Left renal pelvis (tissue), 4 donors: ENCODE measurements around the gene OCEL1. TPM values are rescaled to one million over a fixed set of nuclear protein-coding genes. Genes with fewer than 3 reads are reported as not detected.

ENCODE experiments used
- DNase-seq, 4 donors: peaks; one replicate each; pipeline ENCODE4 v3.0.0-alpha.2; 2013; ENCODE audit warnings: low read depth in 4 of 4, low spot score in 3 of 4
- polyA plus RNA-seq, 4 donors: library from polyadenylated mRNA; unstranded; fragments of 120-200 nt; gene quantifications; one replicate each; pipeline ENCODE4 v1.2.1, GENCODE V29; 2013; ENCODE audit not compliant: insufficient read length in 4 of 4

The OCEL1 gene
- polyA plus RNA-seq, 4 donors = 13.2 to 23.2 (median 18.6) TPM

DNA sequence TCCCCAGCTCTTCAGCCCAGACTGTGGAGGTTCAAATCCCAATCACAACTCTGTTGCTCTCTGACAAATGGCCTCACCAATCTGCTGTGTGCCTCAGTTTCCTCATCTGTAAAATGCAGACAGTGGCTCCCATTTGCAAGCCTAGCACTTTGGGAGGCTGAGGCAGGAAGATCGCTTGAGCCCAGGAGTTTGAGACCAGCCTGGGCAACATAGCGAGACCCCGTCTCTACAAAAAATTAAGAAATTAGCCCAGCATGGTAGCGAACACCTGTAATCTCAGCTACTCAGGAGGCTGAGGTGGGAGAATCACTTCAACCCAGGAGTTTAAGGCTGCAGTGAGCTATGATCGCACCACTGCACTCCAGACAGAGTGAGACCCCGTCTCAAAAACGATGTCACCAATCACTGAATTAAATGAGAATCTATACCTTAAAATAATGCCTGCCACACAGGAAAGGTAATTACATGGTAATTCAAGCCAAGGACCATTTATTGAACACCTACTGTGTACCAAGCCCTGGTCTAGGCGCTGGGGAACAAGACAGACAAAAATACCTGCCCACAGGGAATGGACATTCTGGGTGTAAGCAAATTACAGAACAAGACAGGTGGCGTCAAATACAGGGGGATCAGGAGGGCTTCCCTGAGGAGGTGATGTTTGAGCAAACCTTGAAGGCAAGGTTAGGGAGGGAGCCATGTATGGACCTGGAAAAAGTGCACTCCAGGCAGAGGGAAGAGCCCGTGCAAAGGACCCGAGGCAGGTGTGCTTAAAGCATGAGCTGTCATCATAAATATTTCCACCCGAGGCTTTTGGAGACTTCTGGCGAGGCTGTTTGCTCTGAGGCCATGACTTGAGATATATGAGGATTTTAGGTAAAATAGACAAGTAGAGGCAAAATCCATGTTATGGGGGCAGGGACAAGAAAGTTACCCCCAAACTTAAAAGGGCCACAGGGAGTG lies 12.0 kb downstream of the OCEL1 start:
- DNase-seq = no peak

GRCh38 chr19:17240062-17240752 lies 14.2 kb downstream of the OCEL1 start:
- no peak for DNase-seq

DNA sequence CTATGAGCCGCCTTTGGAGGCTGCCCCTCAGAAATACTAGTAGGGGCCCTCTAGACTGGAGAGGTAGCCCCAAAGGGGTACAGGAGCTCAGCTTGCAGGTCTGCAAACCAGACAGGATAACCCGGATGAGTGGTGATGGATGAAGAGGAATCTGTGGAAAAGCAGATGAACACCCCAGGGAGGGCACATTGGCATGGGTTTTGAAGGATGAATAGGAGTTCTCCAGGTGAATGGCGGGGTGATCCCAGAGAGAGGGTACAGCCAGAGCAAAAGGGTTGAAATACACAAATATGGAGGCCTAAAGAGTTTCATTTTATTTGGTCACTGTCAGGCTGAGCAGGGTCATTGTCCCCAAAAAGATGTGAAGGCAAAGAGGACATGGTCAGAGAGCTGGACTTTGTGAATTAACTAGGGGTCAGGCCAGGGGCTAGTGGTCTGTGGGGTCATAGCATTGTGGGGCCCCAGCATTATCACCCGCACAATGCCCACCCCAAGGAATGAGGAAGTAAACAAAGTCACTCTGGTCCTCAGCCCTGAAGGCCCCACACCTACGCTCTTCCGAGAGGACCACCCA lies 14.9 kb downstream of the OCEL1 start:
- no peak for DNase-seq

GRCh38 chr19:17242431-17243208 lies 16.6 kb downstream of the OCEL1 start:
- DNase-seq = no peak

- DNase-seq = no peak
Measured at GRCh38 chr19:17243211-17243829, 17.3 kb downstream of the OCEL1 start.

- no peak for DNase-seq
Measured at GRCh38 chr19:17243830-17244617, 18.0 kb downstream of the OCEL1 start.

DNA sequence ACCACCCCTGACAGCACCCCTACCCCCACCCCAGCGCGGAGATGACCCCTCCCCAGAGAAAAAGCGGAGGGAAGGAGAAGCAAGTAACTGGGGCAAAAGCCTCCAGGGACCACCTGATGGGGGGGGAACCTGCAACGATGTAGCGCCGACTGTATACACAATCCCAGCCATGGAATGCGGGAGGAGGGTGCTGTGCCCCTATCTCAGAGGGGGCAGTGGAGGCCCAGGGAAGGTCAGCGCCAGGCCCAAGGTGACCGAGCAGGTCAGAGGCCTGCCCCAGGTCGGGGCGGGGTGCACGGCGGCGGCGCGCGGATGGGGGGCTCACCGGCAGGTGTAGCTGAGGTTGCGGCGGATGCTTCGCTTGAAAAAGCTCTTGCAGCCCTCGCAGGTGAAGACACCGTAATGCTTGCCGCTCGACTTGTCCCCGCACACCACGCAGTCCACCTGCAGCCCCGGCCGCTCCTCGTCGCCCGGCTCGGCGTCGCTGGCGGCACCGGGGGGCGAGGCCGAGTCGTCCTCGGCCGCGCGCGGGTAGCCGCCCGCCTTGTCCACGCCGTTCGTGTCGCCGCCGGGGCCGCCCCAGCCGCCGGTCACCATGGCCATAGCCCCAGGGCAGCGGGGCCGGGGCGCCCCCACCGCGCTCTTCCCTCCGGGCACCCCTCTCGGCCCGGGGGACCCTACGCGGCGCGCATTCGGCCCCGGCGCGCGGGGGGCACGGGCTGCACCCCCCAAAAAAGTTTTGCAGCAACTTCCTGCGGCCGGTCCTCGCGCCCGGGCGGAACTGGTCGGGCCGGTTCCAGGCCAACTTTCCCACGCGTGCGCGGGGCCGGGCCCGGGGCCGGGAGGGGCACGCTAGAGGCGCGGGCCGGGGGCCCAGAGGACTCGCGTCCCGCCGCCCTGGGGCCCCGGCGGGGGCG lies 18.9 kb downstream of the OCEL1 start:
- no peak for DNase-seq

DNA sequence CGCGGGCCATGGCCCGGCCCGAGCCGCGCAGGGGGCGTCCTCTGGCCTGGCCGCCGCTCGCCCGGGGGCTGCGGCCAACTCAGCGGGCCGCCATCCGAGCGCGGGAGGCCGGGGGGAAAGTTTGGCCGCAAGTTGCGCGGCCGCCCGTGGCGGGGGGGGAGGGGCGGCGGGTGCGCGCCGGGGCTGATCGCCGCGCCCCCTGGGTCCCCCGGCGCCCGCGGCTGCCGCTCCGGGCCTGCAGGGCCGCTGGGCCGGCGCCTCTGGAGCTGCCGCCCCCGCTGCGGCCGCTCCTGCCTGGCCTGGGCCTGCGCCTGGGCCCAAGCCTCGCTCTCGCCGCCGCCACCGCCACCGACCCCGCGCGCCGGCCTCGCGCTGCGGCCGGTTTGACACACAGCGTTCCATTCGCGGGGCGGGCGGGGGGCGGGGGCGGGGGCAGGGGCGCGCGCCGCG lies 19.5 kb downstream of the OCEL1 start, which contains the start of gene NR2F6:
Gene NR2F6, minus strand, starts transcription at position 385 of the 450 bp plus-strand sequence. CDS start 699 bp downstream, outside the sequence.
- no peak for DNase-seq

- no peak for DNase-seq
Measured at GRCh38 chr19:17246681-17247425, 20.8 kb downstream of the OCEL1 start.

GRCh38 chr19:17248011-17248776 lies 22.2 kb downstream of the OCEL1 start:
- DNase-seq = no peak

- DNase-seq = no peak
Measured at GRCh38 chr19:17249887-17250548, 24.0 kb downstream of the OCEL1 start.

DNA sequence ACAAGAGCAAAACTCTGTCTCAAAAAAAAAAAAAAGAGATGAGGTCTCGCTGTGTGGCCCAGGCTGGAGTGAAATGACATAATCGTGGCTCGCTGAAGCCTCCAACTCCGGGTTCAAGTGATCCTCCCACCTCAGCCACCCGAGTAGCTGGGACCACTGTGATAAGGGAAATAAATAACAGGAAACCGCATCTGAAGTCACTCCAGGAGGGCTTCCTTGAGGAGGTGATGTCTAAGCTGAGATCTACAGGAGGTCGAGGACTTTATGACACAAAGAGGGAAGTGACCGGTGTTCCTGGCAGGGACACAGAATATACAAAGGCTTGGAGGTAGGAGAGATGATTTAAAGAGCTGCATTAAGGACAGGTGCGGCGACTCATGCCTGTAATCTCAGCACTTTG lies 28.6 kb downstream of the OCEL1 start:
- DNase-seq = no peak

DNA sequence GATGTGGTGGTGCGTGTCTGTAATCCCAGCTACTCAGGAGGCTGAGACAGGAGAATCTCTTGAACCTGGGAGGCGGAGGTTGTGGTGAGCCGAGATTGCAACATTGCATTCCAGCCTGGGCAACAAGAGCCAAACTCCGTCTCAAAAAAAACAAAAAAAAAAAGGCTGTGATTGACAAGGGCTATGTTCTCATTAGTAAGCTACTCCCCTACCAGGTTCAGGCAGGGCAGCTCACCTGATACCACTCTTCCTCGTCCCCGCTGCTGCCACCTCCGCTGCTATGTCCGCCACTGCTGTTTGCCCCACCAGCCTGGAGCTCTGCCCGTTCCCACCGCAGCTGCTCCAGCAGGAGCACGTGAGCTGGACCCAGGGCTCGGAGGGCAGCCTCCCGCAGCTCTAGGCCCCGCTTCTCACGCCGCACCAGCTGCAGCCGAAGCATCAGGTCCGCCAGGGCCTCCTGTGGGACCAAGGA lies 29.2 kb downstream of the OCEL1 start:
- no peak for DNase-seq

- DNase-seq = no peak
Measured at GRCh38 chr19:17256130-17256529, 30.1 kb downstream of the OCEL1 start.

DNA sequence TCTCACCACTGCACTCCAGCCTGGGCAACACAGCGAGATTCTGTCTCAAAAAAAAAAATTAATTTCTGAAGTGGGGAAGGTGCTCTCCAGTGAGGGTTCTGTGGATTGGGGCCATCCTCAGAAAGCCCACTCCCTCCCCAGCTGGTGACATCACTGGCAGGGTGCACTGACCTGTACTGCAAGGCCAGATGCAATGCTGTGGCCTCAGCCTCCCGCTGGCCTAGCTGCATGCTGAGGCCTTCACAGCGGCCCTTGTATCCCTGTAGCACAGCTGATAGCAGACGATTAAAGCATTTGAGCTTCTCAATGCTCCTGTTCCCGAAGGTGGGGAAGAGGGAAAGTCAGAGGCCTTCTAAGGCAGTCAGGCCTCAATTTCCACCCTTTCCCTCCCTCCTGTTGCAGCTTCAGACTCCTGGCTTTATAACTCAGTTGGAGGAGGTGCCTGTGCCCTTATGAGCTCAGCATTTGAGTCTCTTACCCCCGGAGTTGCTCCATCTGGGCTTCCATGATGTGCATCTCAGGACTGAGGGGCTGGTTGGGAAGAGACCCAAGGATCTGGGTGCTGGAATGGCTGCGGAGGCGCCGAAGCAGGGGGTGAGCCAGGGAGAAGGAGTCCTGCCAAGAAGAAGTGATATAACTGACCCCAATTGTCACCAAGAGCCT lies 33.2 kb downstream of the OCEL1 start:
- no peak for DNase-seq

DNA sequence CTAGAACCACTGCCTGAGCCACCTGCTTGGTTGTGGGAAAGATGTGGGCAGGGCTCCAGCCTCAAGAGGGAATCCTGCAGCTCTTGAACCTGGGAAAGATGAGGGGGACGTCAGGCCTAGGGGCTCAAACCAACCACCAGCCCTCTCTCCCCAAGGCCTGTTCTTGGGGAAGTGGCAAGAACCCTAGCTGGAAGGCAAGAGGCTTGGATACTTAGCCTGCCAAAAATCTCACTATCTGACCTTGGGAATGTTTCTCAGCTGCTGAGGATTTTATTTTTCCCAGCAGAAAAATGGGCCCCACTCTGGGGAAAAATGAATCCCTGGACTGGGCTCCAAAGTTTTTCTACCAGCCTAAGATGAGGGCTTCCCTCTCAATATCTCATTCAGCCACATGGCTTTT lies 33.9 kb downstream of the OCEL1 start:
- DNase-seq = no peak
